Rectal smooth muscle tissue (tissue), 1 donor: ENCODE measurements around the gene PLXND1.
"Not testable (repeated sequence)": the region's sequence is repeated elsewhere in the genome, so short reads cannot be mapped to it uniquely, and the experiment has no call there.

ENCODE experiments used
- H3K27ac ChIP-seq: one replicate; pipeline ENCODE4 v1.7.0; 2013; ENCODE audit warnings: low read depth, low read length, inconsistent platforms
- H3K27me3 ChIP-seq: one replicate; pipeline ENCODE4 v1.7.0; 2013; ENCODE audit warnings: low read length; ENCODE audit not compliant: control insufficient read depth, insufficient read depth
- H3K36me3 ChIP-seq: one replicate; pipeline ENCODE4 v1.7.0; 2013; ENCODE audit warnings: low read length; ENCODE audit not compliant: control insufficient read depth, insufficient read depth
- H3K4me1 ChIP-seq: one replicate; pipeline ENCODE4 v1.7.0; 2013; ENCODE audit warnings: low read length; ENCODE audit not compliant: control insufficient read depth, insufficient read depth
- H3K4me3 ChIP-seq: one replicate; pipeline ENCODE4 v1.7.0; 2013; ENCODE audit warnings: low read length
- H3K9ac ChIP-seq: one replicate; pipeline ENCODE4 v1.7.0; 2013; ENCODE audit warnings: low read length

PLXND1 gene

GRCh38 chr3:129640985-129641384 lies 34.5 kb upstream of the PLXND1 start:
- not testable (repeated sequence) for H3K4me3 ChIP-seq, H3K27me3 ChIP-seq, H3K9ac ChIP-seq, H3K27ac ChIP-seq, H3K4me1 ChIP-seq, H3K36me3 ChIP-seq

- no peaks in the 10 kb centered on the region for H3K27me3 ChIP-seq
- no peak overlapping the region for H3K4me3 ChIP-seq
- no peak overlapping the region for H3K9ac ChIP-seq
- no peaks in the 10 kb centered on the region for H3K4me1 ChIP-seq
- no peak overlapping the region for H3K27ac ChIP-seq
- no peaks in the 10 kb centered on the region for H3K36me3 ChIP-seq
Observed at GRCh38 chr3:129638481-129638880, 32.0 kb upstream of the PLXND1 start.

GRCh38 chr3:129636082-129636481 lies 29.6 kb upstream of the PLXND1 start:
- Histone ChIP-seq H3K9ac (no peak overlapping the region), H3K4me3 (no peak overlapping the region), H3K27ac (no peak overlapping the region), H3K36me3 (no peaks in the 10 kb centered on the region), H3K4me1 (no peaks in the 10 kb centered on the region), H3K27me3 (no peaks in the 10 kb centered on the region)

GRCh38 chr3:129635656-129636055 lies 29.2 kb upstream of the PLXND1 start:
- H3K36me3 ChIP-seq, result no peaks in the 10 kb centered on the region
- no peaks in the 10 kb centered on the region for H3K4me1 ChIP-seq
- no peak overlapping the region for H3K27ac ChIP-seq
- H3K27me3 ChIP-seq, result no peaks in the 10 kb centered on the region
- H3K4me3 ChIP-seq, result no peak overlapping the region
- no peak overlapping the region for H3K9ac ChIP-seq

- Histone ChIP-seq H3K4me3 (no peak overlapping the region), H3K4me1 (no peaks in the 10 kb centered on the region), H3K27ac (no peak overlapping the region), H3K36me3 (no peaks in the 10 kb centered on the region), H3K27me3 (no peaks in the 10 kb centered on the region), H3K9ac (no peak overlapping the region)
Observed at GRCh38 chr3:129633751-129634481, 27.4 kb upstream of the PLXND1 start.

GRCh38 chr3:129632977-129633376 lies 26.5 kb upstream of the PLXND1 start:
- H3K36me3 ChIP-seq, result no peaks in the 10 kb centered on the region
- no peak overlapping the region for H3K27ac ChIP-seq
- peaks cover 3% of the 10 kb centered on the region for H3K4me1 ChIP-seq
- H3K27me3 ChIP-seq, result no peaks in the 10 kb centered on the region
- H3K9ac ChIP-seq, result no peak overlapping the region
- H3K4me3 ChIP-seq, result no peak overlapping the region

GRCh38 chr3:129632556-129632955 lies 26.1 kb upstream of the PLXND1 start:
- no peaks in the 10 kb centered on the region for H3K36me3 ChIP-seq
- no peak overlapping the region for H3K9ac ChIP-seq
- H3K27me3 ChIP-seq, result no peaks in the 10 kb centered on the region
- H3K4me3 ChIP-seq, result no peak overlapping the region
- H3K4me1 ChIP-seq, result peaks cover 4% of the 10 kb centered on the region
- no peak overlapping the region for H3K27ac ChIP-seq

GRCh38 chr3:129632056-129632455 lies 25.6 kb upstream of the PLXND1 start:
- no peak overlapping the region for H3K27ac ChIP-seq
- H3K36me3 ChIP-seq, result no peaks in the 10 kb centered on the region
- H3K27me3 ChIP-seq, result no peaks in the 10 kb centered on the region
- H3K4me3 ChIP-seq, result no peak overlapping the region
- H3K4me1 ChIP-seq, result peaks cover 4% of the 10 kb centered on the region
- H3K9ac ChIP-seq, result no peak overlapping the region

- Histone ChIP-seq H3K4me3 (no peak overlapping the region), H3K36me3 (no peaks in the 10 kb centered on the region), H3K27ac (no peak overlapping the region), H3K4me1 (peaks cover 8% of the 10 kb centered on the region), H3K27me3 (no peaks in the 10 kb centered on the region), H3K9ac (no peak overlapping the region)
Observed at GRCh38 chr3:129629011-129629410, 22.5 kb upstream of the PLXND1 start.

- no peaks in the 10 kb centered on the region for H3K27me3 ChIP-seq
- H3K36me3 ChIP-seq, result no peaks in the 10 kb centered on the region
- H3K4me1 ChIP-seq, result peaks cover 8% of the 10 kb centered on the region
- peak overlapping the region; percentile 88 for H3K27ac ChIP-seq
- H3K9ac ChIP-seq, result peak overlapping the region; percentile 6
- peak overlapping the region; percentile 57 for H3K4me3 ChIP-seq
Observed at GRCh38 chr3:129628169-129628522, 21.7 kb upstream of the PLXND1 start.

- Histone ChIP-seq H3K27ac (peak overlapping the region; percentile 88), H3K4me1 (peaks cover 8% of the 10 kb centered on the region), H3K4me3 (peak overlapping the region; percentile 57), H3K36me3 (no peaks in the 10 kb centered on the region), H3K9ac (peak overlapping the region; percentile 78), H3K27me3 (no peaks in the 10 kb centered on the region)
Observed at GRCh38 chr3:129627350-129628168, 21.1 kb upstream of the PLXND1 start.

- H3K4me1 ChIP-seq, result peaks cover 8% of the 10 kb centered on the region
- no peaks in the 10 kb centered on the region for H3K36me3 ChIP-seq
- peak overlapping the region; percentile 78 for H3K9ac ChIP-seq
- no peaks in the 10 kb centered on the region for H3K27me3 ChIP-seq
- peak overlapping the region; percentile 88 for H3K27ac ChIP-seq
- H3K4me3 ChIP-seq, result peak overlapping the region; percentile 58
Observed at GRCh38 chr3:129626744-129627349, 20.4 kb upstream of the PLXND1 start.
